ENCODE measurements around the gene RAPGEF4. TPM values are rescaled to one million over a fixed set of nuclear protein-coding genes. Genes with fewer than 3 reads are reported as not detected.

RAPGEF4 gene
- total RNA-seq, 1 experiment from 2014 or later: 0.59 TPM

GRCh38 chr2:172834881-172835280 is 99.2 kb downstream of the RAPGEF4 start:
- H3K27ac ChIP-seq (ENCODE audit: low read depth, low read length): no peak overlapping the region
- CTCF ChIA-PET: no interaction called here
- H4K20me1 ChIP-seq (ENCODE audit: insufficient read depth): no peaks in the 10 kb centered on the region
- intact Hi-C loops (cut with micrococcal nuclease): no loop called here
- RAD21 ChIA-PET (ENCODE audit: low non-redundant PET in 1 of 2, low total read pairs in 2 of 2, uncharacterized antibody in 2 of 2, unreplicated experiment in 2 of 2): no interaction called here
- no peaks in the 10 kb centered on the region for H3K27me3 ChIP-seq (ENCODE audit: insufficient read depth, low read length)
- H3K4me1 ChIP-seq (ENCODE audit: control insufficient read depth in 1 of 2, insufficient read depth in 2 of 2, low read length in 2 of 2): peaks cover 0 to 14% of the 10 kb centered on the region in 2 experiments; a peak in 2 of 4 replicates
- TF ChIP-seq CEBPB (IDR thresholded peaks at IDR 0.05; ENCODE audit: low read depth) (no peak), JUND (IDR thresholded peaks at IDR 0.05) (no peak), SP1 (IDR thresholded peaks at IDR 0.05; ENCODE audit: low read depth) (no peak), ATF3 (IDR thresholded peaks at IDR 0.05) (no peak), EZH2phosphoT487 (IDR thresholded peaks at IDR 0.05; ENCODE audit: borderline replicate concordance) (no peak), EZH2 (IDR thresholded peaks at IDR 0.05) (no peak), ZFX (IDR thresholded peaks at IDR 0.05) (no peak), POLR2A (IDR thresholded peaks at IDR 0.05; ENCODE audit: borderline replicate concordance, extremely low read depth, insufficient read depth, insufficient read length) (no peak), FOSL1 (IDR thresholded peaks at IDR 0.05; ENCODE audit: low read depth) (no peak), CBX3 (IDR thresholded peaks at IDR 0.05; ENCODE audit: low read depth) (no peak), MAX (IDR thresholded peaks at IDR 0.05) (no peak), ELF1 (IDR thresholded peaks at IDR 0.05; ENCODE audit: borderline replicate concordance, low read depth) (no peak), RAD21 (IDR thresholded peaks at IDR 0.05; ENCODE audit: low read depth) (no peak)
- no peaks in the 10 kb centered on the region for H3K9me3 ChIP-seq (ENCODE audit: control insufficient read depth in 1 of 2, insufficient read depth in 1 of 2, low read depth in 1 of 2, low read length in 2 of 2)
- no peaks in the 10 kb centered on the region for H3K36me3 ChIP-seq (ENCODE audit: control insufficient read depth in 1 of 2, insufficient read depth in 2 of 2, low read length in 2 of 2)
- no peak overlapping the region for H2AFZ ChIP-seq (ENCODE audit: low read depth, low read length, poor library complexity, severe bottlenecking)
- POLR2A ChIA-PET: no interaction called here
- H3K9me2 ChIP-seq (ENCODE audit: insufficient read depth): no peaks in the 10 kb centered on the region
- BruUV-seq (replicated peaks): no TSS peak
- H3K79me2 ChIP-seq (ENCODE audit: insufficient read depth, low read length): no peaks in the 10 kb centered on the region
- ATAC-seq: no peak
- no peak for DNase-seq (ENCODE audit: low read depth, low spot score)
- H3K4me2 ChIP-seq (ENCODE audit: low read length): no peak overlapping the region
- no peak overlapping the region for H3K9ac ChIP-seq (ENCODE audit: low read length)
- no peak overlapping the region for H3K4me3 ChIP-seq (replicated peaks in 1 of 2; ENCODE audit: low read depth in 1 of 2, low read length in 2 of 2)

GRCh38 chr2:172836347-172836821 is 100.7 kb downstream of the RAPGEF4 start:
- Histone ChIP-seq H3K36me3 (ENCODE audit: control insufficient read depth in 1 of 2, insufficient read depth in 2 of 2, low read length in 2 of 2) (no peaks in the 10 kb centered on the region), H3K9ac (ENCODE audit: low read length) (no peak overlapping the region), H3K27me3 (ENCODE audit: insufficient read depth, low read length) (no peaks in the 10 kb centered on the region), H3K4me2 (ENCODE audit: low read length) (peak overlapping the region; percentile 33), H3K79me2 (ENCODE audit: insufficient read depth, low read length) (no peaks in the 10 kb centered on the region), H3K9me3 (ENCODE audit: control insufficient read depth in 1 of 2, insufficient read depth in 1 of 2, low read depth in 1 of 2, low read length in 2 of 2) (no peaks in the 10 kb centered on the region), H3K4me1 (ENCODE audit: control insufficient read depth in 1 of 2, insufficient read depth in 2 of 2, low read length in 2 of 2) (peaks cover 0 to 14% of the 10 kb centered on the region in 2 experiments; a peak in 2 of 4 replicates), H3K27ac (ENCODE audit: low read depth, low read length) (no peak overlapping the region), H2AFZ (ENCODE audit: low read depth, low read length, poor library complexity, severe bottlenecking) (peak overlapping the region; percentile 55), H3K4me3 (replicated peaks in 1 of 2; ENCODE audit: low read depth in 1 of 2, low read length in 2 of 2) (no peak overlapping the region), H3K9me2 (ENCODE audit: insufficient read depth) (no peaks in the 10 kb centered on the region), H4K20me1 (ENCODE audit: insufficient read depth) (no peaks in the 10 kb centered on the region)
- ChIA-PET RAD21 (ENCODE audit: low non-redundant PET in 1 of 2, low total read pairs in 2 of 2, uncharacterized antibody in 2 of 2, unreplicated experiment in 2 of 2) (no interaction called here), CTCF (interaction anchor here (0.6 to 1.3 kb wide), 2 partner anchors 161 to 191 kb away, joined by 3 read pairs; no protein-coding TSS in a partner anchor), POLR2A (no interaction called here)
- BruUV-seq (replicated peaks): no TSS peak
- DNase-seq (ENCODE audit: low read depth, low spot score) (peak; percentile 56), ATAC-seq (peak; percentile 79)
- intact Hi-C loops (cut with micrococcal nuclease): no loop called here
- TF ChIP-seq ZBTB33 (IDR thresholded peaks at IDR 0.05; ENCODE audit: extremely low read depth, insufficient replicate concordance, low read length) (no peak), FOSL1 (IDR thresholded peaks at IDR 0.05; ENCODE audit: low read depth) (peak; percentile 81), RAD21 (IDR thresholded peaks at IDR 0.05; ENCODE audit: low read depth) (no peak), POLR2AphosphoS5 (IDR thresholded peaks at IDR 0.05; ENCODE audit: low read depth, low read length) (no peak), YY1 (IDR thresholded peaks at IDR 0.05; ENCODE audit: extremely low read depth, insufficient replicate concordance, low read depth, low read length) (no peak), CTCF (IDR thresholded peaks at IDR 0.05 in 2 of 3, conservative IDR thresholded peaks at IDR 0.05 in 1 of 3; ENCODE audit: borderline replicate concordance in 1 of 3, insufficient read depth in 1 of 3, low read depth in 2 of 3, low read length in 2 of 3) (no peak), ZNF274 (IDR thresholded peaks at IDR 0.05; ENCODE audit: low read depth, low read length) (no peak), MAX (IDR thresholded peaks at IDR 0.05) (peak; percentile 64)
